Measurements from ENCODE around the gene APBB1.

APBB1 gene

DNA sequence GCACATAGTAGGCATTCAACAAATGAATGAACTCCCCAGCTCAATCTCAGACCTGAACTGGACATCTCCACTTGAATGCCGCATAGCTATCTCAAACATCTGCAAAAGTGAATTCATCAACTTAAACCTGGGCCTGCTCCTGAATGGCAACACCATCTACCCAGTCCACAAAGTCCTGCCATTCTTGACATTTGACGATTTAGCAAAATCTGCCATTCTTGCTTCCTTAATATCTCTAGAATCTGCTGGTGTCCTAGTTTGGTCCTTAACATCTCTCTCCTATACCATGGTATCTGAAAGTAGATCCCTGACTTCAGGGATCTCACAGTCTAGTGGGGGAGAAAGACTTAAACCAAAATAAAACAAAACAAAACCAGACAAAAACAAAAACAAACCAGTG, 34.3 kb upstream of the APBB1 start:
- TF ChIP-seq, protein P1, sequence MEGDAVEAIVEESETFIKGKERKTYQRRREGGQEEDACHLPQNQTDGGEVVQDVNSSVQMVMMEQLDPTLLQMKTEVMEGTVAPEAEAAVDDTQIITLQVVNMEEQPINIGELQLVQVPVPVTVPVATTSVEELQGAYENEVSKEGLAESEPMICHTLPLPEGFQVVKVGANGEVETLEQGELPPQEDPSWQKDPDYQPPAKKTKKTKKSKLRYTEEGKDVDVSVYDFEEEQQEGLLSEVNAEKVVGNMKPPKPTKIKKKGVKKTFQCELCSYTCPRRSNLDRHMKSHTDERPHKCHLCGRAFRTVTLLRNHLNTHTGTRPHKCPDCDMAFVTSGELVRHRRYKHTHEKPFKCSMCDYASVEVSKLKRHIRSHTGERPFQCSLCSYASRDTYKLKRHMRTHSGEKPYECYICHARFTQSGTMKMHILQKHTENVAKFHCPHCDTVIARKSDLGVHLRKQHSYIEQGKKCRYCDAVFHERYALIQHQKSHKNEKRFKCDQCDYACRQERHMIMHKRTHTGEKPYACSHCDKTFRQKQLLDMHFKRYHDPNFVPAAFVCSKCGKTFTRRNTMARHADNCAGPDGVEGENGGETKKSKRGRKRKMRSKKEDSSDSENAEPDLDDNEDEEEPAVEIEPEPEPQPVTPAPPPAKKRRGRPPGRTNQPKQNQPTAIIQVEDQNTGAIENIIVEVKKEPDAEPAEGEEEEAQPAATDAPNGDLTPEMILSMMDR (IDR thresholded peaks at IDR 0.05), result no peak
- Histone ChIP-seq H3K27ac (no peak overlapping the region), H3K4me3 (no peak overlapping the region)
- no peak for DNase-seq (ENCODE audit: low spot score)

- TF ChIP-seq, protein P1 (IDR thresholded peaks at IDR 0.05), result no peak
- DNase-seq (ENCODE audit: low spot score), result no peak
- Histone ChIP-seq H3K4me3 (no peak overlapping the region), H3K27ac (peak overlapping the region in 1 of 2 donors; percentile 64)
Measured at GRCh38 chr11:6452219-6452618, 33.3 kb upstream of the APBB1 start.

DNA sequence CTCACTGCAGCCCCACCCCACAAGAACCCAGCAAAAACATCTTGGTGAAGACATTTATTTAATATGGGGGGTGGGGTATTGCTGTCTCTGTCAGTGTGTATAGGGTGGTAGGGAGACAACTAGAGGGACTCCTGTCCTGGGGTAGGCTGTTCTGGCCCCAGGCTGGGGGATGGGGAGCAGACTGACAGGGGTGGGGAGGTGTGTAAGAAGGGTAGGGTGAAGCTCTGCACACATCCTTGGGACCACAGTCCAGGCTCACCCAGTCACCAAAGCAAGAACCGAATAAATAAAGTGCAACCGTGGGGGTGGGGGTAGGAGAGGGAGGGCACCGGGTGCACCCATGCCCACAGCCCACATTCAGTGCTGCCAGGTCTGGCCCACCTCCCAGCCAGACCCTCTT, 29.7 kb upstream of the APBB1 start:
- TF ChIP-seq, protein P1 (IDR thresholded peaks at IDR 0.05), result no peak
- H3K4me3 ChIP-seq, result no peak overlapping the region
- DNase-seq (ENCODE audit: low spot score), result no peak
- no peak overlapping the region for H3K27ac ChIP-seq

GRCh38 chr11:6443269-6444003, 24.5 kb upstream of the APBB1 start:
- no peak for DNase-seq (ENCODE audit: low spot score)
- H3K27ac ChIP-seq, result no peak overlapping the region
- H3K4me3 ChIP-seq, result no peak overlapping the region
- TF ChIP-seq, protein P1 (IDR thresholded peaks at IDR 0.05), result peak; percentile 47

- TF ChIP-seq, protein P1 (IDR thresholded peaks at IDR 0.05), result no peak
- Histone ChIP-seq H3K27ac (peak overlapping the region; percentile 23 to 54), H3K4me3 (no peak overlapping the region)
- no peak for DNase-seq (ENCODE audit: low spot score)
Measured at GRCh38 chr11:6442441-6442840, 23.5 kb upstream of the APBB1 start.

GRCh38 chr11:6440906-6441358, 22.0 kb upstream of the APBB1 start, which contains the start of gene HPX:
Gene HPX, minus strand, starts transcription at chr11:6440987. Its CDS starts 24 bp downstream, at chr11:6440963.
- TF ChIP-seq, protein P1 (IDR thresholded peaks at IDR 0.05), result no peak
- H3K27ac ChIP-seq, result peak within 1 kb of the TSS in 1 of 2 donors; percentile 31
- DNase-seq (ENCODE audit: low spot score), result no peak
- H3K4me3 ChIP-seq, result no peak within 1 kb of the TSS

GRCh38 chr11:6438979-6439571, 20.2 kb upstream of the APBB1 start:
- no peak overlapping the region for H3K4me3 ChIP-seq
- TF ChIP-seq, protein P1 (IDR thresholded peaks at IDR 0.05), result peak; percentile 52
- no peak overlapping the region for H3K27ac ChIP-seq
- no peak for DNase-seq (ENCODE audit: low spot score)
